T-helper 2 cell treated with Interferon-gamma antibody and Interleukin-4, amounts not matched to agents 5 μg/mL and 100 μg/mL, for 36 hours (primary cell): ENCODE results near the gene TRABD2B.

ENCODE experiments used
- DNase-seq: peaks from one replicate; pipeline ENCODE4 v3.0.0; 2021; ENCODE audit warnings: low spot score
- H3K27ac Mint-ChIP-seq: one replicate; pipeline ENCODE4 v1.8.0; 2021; ENCODE audit warnings: mild to moderate bottlenecking, mixed read lengths
- H3K27me3 Mint-ChIP-seq: one replicate; pipeline ENCODE4 v1.8.0; 2021; ENCODE audit warnings: low read depth, mixed read lengths
- H3K36me3 Mint-ChIP-seq: one replicate; pipeline ENCODE4 v1.8.0; 2021; ENCODE audit warnings: low read depth, mixed read lengths
- H3K4me1 Mint-ChIP-seq: one replicate; pipeline ENCODE4 v1.8.0; 2021; ENCODE audit warnings: low read depth, mixed read lengths
- H3K4me3 Mint-ChIP-seq: one replicate; pipeline ENCODE4 v1.8.0; 2022; ENCODE audit warnings: mild to moderate bottlenecking, moderate library complexity, mixed read lengths
- H3K9me3 Mint-ChIP-seq: one replicate; pipeline ENCODE4 v1.8.0; 2021; ENCODE audit warnings: mixed read lengths

TRABD2B gene

GRCh38 chr1:47881505-47882442 lies 115.4 kb downstream of the TRABD2B start:
- Mint-ChIP-seq H3K4me1 (no peaks in the 10 kb centered on the region), H3K27ac (no peak overlapping the region), H3K36me3 (no peaks in the 10 kb centered on the region), H3K4me3 (no peak overlapping the region), H3K27me3 (peaks cover 3% of the 10 kb centered on the region), H3K9me3 (no peaks in the 10 kb centered on the region)
- no peak for DNase-seq

DNA sequence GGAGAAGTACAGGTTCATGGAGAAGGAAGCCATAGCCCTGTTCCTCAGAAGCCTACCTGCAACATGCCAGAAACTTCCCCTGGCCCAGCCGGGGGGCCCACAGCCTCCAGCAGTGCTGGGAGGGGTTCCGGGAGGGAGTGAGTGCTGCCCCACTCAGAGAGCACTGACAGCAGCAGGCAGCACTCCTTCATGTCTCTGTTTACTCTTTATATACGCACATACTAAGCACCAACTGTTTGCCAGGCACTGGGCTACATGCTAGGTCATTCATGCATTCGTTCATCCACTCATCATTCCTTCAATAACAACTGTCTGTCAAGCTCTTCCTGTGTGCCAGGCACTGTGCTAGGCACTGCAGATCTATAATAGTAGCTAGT lies 120.6 kb downstream of the TRABD2B start:
- Mint-ChIP-seq H3K4me1 (no peaks in the 10 kb centered on the region), H3K4me3 (no peak overlapping the region), H3K36me3 (no peaks in the 10 kb centered on the region), H3K27ac (no peak overlapping the region), H3K27me3 (no peaks in the 10 kb centered on the region), H3K9me3 (no peaks in the 10 kb centered on the region)
- DNase-seq: no peak

GRCh38 chr1:47875831-47876586 lies 121.2 kb downstream of the TRABD2B start:
- no peak for DNase-seq
- H3K36me3 Mint-ChIP-seq: no peaks in the 10 kb centered on the region
- H3K27ac Mint-ChIP-seq: no peak overlapping the region

DNA sequence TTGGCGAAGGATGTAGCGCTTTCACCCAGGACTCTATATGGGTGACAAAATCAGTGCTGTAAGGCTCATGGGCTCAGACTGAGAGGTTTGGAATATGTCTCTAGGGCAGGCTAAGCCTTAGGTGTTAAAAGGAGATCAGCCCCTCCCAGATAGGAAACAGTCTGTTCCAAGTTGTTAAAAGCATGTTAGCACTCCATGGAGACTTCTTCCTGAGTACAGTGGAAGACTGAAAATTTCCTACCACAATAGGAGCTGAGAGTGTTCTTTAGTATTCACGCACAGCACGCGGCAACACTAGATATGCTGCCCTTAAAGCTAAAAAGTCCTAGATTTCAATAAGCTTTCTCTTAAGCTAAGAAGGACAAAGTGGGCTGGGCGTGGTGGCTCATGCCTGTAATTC lies 122.1 kb downstream of the TRABD2B start:
- Mint-ChIP-seq H3K9me3 (no peaks in the 10 kb centered on the region), H3K4me3 (no peak overlapping the region), H3K36me3 (no peaks in the 10 kb centered on the region), H3K27ac (no peak overlapping the region), H3K27me3 (no peaks in the 10 kb centered on the region), H3K4me1 (no peaks in the 10 kb centered on the region)
- no peak for DNase-seq

More at GRCh38 chr1:47875831-47876586, 121.2 kb downstream of the TRABD2B start:
- Mint-ChIP-seq H3K9me3 (no peaks in the 10 kb centered on the region), H3K4me1 (no peaks in the 10 kb centered on the region), H3K27me3 (no peaks in the 10 kb centered on the region), H3K4me3 (no peak overlapping the region)

GRCh38 chr1:47873337-47873736 lies 123.8 kb downstream of the TRABD2B start:
- Mint-ChIP-seq H3K27me3 (no peaks in the 10 kb centered on the region), H3K36me3 (no peaks in the 10 kb centered on the region), H3K4me3 (no peak overlapping the region), H3K4me1 (no peaks in the 10 kb centered on the region), H3K9me3 (no peaks in the 10 kb centered on the region), H3K27ac (no peak overlapping the region)
- DNase-seq: no peak

DNA sequence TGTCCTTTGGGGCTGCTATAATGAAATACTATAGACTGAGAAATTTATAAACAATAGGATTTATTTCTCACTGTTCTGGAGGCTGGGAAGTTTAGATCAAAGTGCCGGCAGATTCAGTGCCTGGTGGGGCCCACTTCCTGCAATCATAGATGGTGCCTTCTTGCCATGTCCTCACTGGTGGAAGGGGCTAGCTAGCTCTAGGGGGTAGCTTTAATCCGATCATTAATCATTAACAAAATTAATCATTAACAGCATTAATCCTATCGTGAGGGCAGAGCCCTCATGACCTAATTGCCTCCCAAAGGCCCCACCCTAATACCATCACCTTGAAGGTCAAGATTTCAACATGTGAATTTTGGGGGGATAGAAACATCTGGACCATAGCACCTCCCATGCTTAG lies 124.3 kb downstream of the TRABD2B start:
- Mint-ChIP-seq H3K4me1 (no peaks in the 10 kb centered on the region), H3K27me3 (peaks cover 2% of the 10 kb centered on the region), H3K27ac (no peak overlapping the region), H3K9me3 (no peaks in the 10 kb centered on the region), H3K4me3 (no peak overlapping the region), H3K36me3 (no peaks in the 10 kb centered on the region)
- DNase-seq: no peak

- Mint-ChIP-seq H3K4me1 (no peaks in the 10 kb centered on the region), H3K36me3 (no peaks in the 10 kb centered on the region), H3K27ac (no peak overlapping the region), H3K4me3 (no peak overlapping the region), H3K27me3 (peaks cover 6% of the 10 kb centered on the region), H3K9me3 (no peaks in the 10 kb centered on the region)
- DNase-seq: no peak
Observed at GRCh38 chr1:47871799-47872353, 125.3 kb downstream of the TRABD2B start.

GRCh38 chr1:47870946-47871676 lies 126.1 kb downstream of the TRABD2B start:
- Mint-ChIP-seq H3K36me3 (no peaks in the 10 kb centered on the region), H3K4me1 (no peaks in the 10 kb centered on the region), H3K27me3 (peaks cover 6% of the 10 kb centered on the region), H3K4me3 (no peak overlapping the region), H3K9me3 (no peaks in the 10 kb centered on the region), H3K27ac (no peak overlapping the region)
- DNase-seq: no peak

DNA sequence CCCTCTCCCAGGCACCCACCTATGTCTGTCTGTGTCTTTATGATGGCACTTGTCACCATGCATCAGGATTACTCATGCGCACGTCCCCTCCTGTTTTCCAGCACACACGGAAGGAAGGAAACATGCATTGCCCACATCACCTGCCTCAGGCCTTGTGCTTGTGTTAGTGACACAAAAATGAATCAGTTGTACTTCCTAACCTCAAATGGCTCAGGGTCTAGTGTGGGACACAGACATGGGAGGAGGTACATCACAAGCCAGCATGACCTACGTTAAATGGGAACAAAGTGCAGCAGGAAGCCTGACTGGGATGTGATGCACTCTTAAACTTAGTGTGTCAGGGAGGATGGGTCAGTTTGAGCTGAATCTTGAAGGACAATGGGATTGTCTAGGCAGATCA lies 126.7 kb downstream of the TRABD2B start:
- Mint-ChIP-seq H3K27ac (no peak overlapping the region), H3K4me1 (no peaks in the 10 kb centered on the region), H3K4me3 (no peak overlapping the region), H3K36me3 (no peaks in the 10 kb centered on the region), H3K9me3 (no peaks in the 10 kb centered on the region), H3K27me3 (peaks cover 6% of the 10 kb centered on the region)
- no peak for DNase-seq

GRCh38 chr1:47868348-47868676 lies 128.9 kb downstream of the TRABD2B start:
- Mint-ChIP-seq H3K4me3 (no peak overlapping the region), H3K27me3 (peaks cover 6% of the 10 kb centered on the region), H3K27ac (no peak overlapping the region), H3K36me3 (no peaks in the 10 kb centered on the region), H3K9me3 (no peaks in the 10 kb centered on the region), H3K4me1 (no peaks in the 10 kb centered on the region)
- DNase-seq: no peak

GRCh38 chr1:47867438-47868347 lies 129.5 kb downstream of the TRABD2B start:
- no peak overlapping the region for H3K27ac Mint-ChIP-seq
- H3K9me3 Mint-ChIP-seq: no peaks in the 10 kb centered on the region
- no peak for DNase-seq
- no peaks in the 10 kb centered on the region for H3K36me3 Mint-ChIP-seq
- peaks cover 6% of the 10 kb centered on the region for H3K27me3 Mint-ChIP-seq
- no peaks in the 10 kb centered on the region for H3K4me1 Mint-ChIP-seq
- H3K4me3 Mint-ChIP-seq: no peak overlapping the region

DNA sequence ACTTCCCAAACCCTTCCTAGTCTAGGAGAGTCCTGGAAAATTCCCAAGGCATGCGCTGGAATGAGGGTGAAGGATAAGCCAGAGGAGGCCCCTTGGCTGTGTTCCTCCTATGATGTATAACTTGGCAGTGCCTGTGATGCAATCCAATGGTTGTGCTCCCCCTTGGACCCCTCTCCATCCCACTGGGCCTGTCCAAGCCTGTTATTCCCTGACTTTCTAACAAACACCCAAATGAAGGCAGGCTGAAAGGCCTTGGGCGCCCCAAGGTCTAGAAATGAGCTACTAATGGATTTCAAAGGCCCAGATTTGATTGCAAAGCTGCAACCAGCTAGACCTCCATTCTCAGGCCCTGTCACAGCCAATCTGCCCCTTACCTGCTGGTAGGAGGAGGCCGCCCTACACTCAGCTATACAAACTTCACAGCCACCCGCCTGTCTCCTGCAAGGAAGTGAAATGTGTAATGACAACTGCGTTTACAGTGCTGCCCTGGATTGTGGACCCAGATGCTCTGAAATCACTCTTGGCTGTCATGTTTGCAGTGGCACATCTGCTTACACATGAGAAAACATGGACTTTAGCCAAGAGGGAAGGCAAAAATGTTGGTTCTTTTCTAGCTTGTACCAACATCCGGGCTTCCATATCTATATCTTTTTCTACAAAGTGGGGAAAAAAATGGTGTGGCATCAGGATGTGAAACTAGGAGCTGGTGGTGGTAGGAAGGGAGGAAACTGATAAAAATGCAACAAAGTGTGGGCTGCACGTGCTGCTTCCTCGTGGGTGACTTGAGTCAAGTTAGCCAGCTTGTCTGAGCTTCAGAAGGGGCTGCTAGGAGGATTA lies 130.4 kb downstream of the TRABD2B start:
- peaks cover 8% of the 10 kb centered on the region for H3K27me3 Mint-ChIP-seq
- no peaks in the 10 kb centered on the region for H3K4me1 Mint-ChIP-seq
- H3K36me3 Mint-ChIP-seq: no peaks in the 10 kb centered on the region
- no peak for DNase-seq
- no peaks in the 10 kb centered on the region for H3K9me3 Mint-ChIP-seq
- H3K4me3 Mint-ChIP-seq: no peak overlapping the region
- H3K27ac Mint-ChIP-seq: no peak overlapping the region
